Non-pigmented ciliary epithelial cell (primary cell): ENCODE results near the gene NCKAP5.

Source experiments
- DNase-seq: peaks from one replicate; pipeline ENCODE4 v3.0.0-alpha.2; 2010; ENCODE audit warnings: low read depth

Gene NCKAP5

GRCh38 chr2:132804051-132804450 lies 764.2 kb downstream of the NCKAP5 start:
- no peak for DNase-seq

- no peak for DNase-seq
These were observed 769.9 kb downstream of the NCKAP5 start for GRCh38 chr2:132798341-132798740.

- DNase-seq, result peak; percentile 36
These were observed 770.7 kb downstream of the NCKAP5 start for GRCh38 chr2:132797556-132797955.

GRCh38 chr2:132797071-132797470 lies 771.2 kb downstream of the NCKAP5 start:
- DNase-seq, result no peak

- DNase-seq, result no peak
These were observed 773.0 kb downstream of the NCKAP5 start for GRCh38 chr2:132795220-132795619.

GRCh38 chr2:132793532-132793931 lies 774.7 kb downstream of the NCKAP5 start:
- DNase-seq, result no peak

- DNase-seq, result no peak
These were observed 778.0 kb downstream of the NCKAP5 start for GRCh38 chr2:132790207-132790785.

- DNase-seq, result no peak
These were observed 779.2 kb downstream of the NCKAP5 start for GRCh38 chr2:132789066-132789465.

- DNase-seq, result no peak
These were observed 779.9 kb downstream of the NCKAP5 start for GRCh38 chr2:132788310-132788838.

- DNase-seq, result no peak
These were observed 784.4 kb downstream of the NCKAP5 start for GRCh38 chr2:132783883-132784282.

- DNase-seq, result no peak
These were observed 786.0 kb downstream of the NCKAP5 start for GRCh38 chr2:132782176-132782783.

GRCh38 chr2:132780651-132781050 lies 787.6 kb downstream of the NCKAP5 start:
- DNase-seq, result no peak

GRCh38 chr2:132779206-132779721 lies 789.0 kb downstream of the NCKAP5 start:
- DNase-seq, result no peak

- no peak for DNase-seq
These were observed 792.0 kb downstream of the NCKAP5 start for GRCh38 chr2:132776287-132776686.

- DNase-seq, result no peak
These were observed 794.1 kb downstream of the NCKAP5 start for GRCh38 chr2:132774189-132774588.

GRCh38 chr2:132773331-132773730 lies 794.9 kb downstream of the NCKAP5 start:
- no peak for DNase-seq

- no peak for DNase-seq
These were observed 795.9 kb downstream of the NCKAP5 start for GRCh38 chr2:132772340-132772739.

GRCh38 chr2:132766573-132766972 lies 801.7 kb downstream of the NCKAP5 start:
- DNase-seq, result no peak

GRCh38 chr2:132761437-132761836 lies 806.8 kb downstream of the NCKAP5 start:
- no peak for DNase-seq

- DNase-seq, result no peak
These were observed 807.3 kb downstream of the NCKAP5 start for GRCh38 chr2:132760971-132761370.

GRCh38 chr2:132760405-132760804 lies 807.9 kb downstream of the NCKAP5 start:
- DNase-seq, result no peak

- DNase-seq, result no peak
These were observed 809.3 kb downstream of the NCKAP5 start for GRCh38 chr2:132758995-132759394.

GRCh38 chr2:132757676-132758075 lies 810.6 kb downstream of the NCKAP5 start:
- DNase-seq, result no peak
